ENCODE measurements around the gene GORASP2.

DNA sequence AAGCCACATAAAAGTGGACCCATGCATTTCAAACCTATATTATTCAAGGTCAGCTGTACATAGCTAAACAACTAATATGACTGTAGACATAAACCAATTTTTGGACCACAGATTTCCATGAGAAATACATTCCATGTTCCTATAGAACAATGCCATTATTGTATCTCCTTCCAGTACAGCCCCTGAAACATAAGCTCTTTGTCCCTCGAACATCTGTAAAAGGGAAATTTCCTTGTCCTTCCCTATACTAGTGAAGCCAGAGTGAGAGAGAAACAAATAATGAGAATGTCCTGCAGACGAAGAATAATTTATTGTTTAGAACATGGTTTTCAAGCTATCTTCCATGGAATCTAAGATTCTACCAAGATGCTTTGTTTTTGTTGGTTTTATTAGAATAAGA, 75.3 kb downstream of the GORASP2 start:
- TF ChIP-seq, protein P1, sequence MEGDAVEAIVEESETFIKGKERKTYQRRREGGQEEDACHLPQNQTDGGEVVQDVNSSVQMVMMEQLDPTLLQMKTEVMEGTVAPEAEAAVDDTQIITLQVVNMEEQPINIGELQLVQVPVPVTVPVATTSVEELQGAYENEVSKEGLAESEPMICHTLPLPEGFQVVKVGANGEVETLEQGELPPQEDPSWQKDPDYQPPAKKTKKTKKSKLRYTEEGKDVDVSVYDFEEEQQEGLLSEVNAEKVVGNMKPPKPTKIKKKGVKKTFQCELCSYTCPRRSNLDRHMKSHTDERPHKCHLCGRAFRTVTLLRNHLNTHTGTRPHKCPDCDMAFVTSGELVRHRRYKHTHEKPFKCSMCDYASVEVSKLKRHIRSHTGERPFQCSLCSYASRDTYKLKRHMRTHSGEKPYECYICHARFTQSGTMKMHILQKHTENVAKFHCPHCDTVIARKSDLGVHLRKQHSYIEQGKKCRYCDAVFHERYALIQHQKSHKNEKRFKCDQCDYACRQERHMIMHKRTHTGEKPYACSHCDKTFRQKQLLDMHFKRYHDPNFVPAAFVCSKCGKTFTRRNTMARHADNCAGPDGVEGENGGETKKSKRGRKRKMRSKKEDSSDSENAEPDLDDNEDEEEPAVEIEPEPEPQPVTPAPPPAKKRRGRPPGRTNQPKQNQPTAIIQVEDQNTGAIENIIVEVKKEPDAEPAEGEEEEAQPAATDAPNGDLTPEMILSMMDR (conservative IDR thresholded peaks at IDR 0.05; ENCODE audit: low read depth in 2 of 2): no peak
- no peak for TF ChIP-seq POLR2AphosphoS5 (IDR thresholded peaks at IDR 0.05; ENCODE audit: low read depth)
- no peak for TF ChIP-seq EZH2 (IDR thresholded peaks at IDR 0.05; ENCODE audit: low read depth, unreplicated experiment)
- no peak for TF ChIP-seq EZH2phosphoT487 (IDR thresholded peaks at IDR 0.05; ENCODE audit: unreplicated experiment)
- TF ChIP-seq, protein P2, sequence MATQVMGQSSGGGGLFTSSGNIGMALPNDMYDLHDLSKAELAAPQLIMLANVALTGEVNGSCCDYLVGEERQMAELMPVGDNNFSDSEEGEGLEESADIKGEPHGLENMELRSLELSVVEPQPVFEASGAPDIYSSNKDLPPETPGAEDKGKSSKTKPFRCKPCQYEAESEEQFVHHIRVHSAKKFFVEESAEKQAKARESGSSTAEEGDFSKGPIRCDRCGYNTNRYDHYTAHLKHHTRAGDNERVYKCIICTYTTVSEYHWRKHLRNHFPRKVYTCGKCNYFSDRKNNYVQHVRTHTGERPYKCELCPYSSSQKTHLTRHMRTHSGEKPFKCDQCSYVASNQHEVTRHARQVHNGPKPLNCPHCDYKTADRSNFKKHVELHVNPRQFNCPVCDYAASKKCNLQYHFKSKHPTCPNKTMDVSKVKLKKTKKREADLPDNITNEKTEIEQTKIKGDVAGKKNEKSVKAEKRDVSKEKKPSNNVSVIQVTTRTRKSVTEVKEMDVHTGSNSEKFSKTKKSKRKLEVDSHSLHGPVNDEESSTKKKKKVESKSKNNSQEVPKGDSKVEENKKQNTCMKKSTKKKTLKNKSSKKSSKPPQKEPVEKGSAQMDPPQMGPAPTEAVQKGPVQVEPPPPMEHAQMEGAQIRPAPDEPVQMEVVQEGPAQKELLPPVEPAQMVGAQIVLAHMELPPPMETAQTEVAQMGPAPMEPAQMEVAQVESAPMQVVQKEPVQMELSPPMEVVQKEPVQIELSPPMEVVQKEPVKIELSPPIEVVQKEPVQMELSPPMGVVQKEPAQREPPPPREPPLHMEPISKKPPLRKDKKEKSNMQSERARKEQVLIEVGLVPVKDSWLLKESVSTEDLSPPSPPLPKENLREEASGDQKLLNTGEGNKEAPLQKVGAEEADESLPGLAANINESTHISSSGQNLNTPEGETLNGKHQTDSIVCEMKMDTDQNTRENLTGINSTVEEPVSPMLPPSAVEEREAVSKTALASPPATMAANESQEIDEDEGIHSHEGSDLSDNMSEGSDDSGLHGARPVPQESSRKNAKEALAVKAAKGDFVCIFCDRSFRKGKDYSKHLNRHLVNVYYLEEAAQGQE (IDR thresholded peaks at IDR 0.05; ENCODE audit: unreplicated experiment): no peak
- no peak for TF ChIP-seq STAT1 (IDR thresholded peaks at IDR 0.05; ENCODE audit: unreplicated experiment)
- TF ChIP-seq JUNB (IDR thresholded peaks at IDR 0.05; ENCODE audit: unreplicated experiment): no peak
- no peak for TF ChIP-seq NANOG (IDR thresholded peaks at IDR 0.05; ENCODE audit: borderline replicate concordance)
- no peak for TF ChIP-seq CREB1 (CRISPR knock-in tag; IDR thresholded peaks at IDR 0.05; ENCODE audit: low read depth)
- no peak for TF ChIP-seq ZNF114 (CRISPR knock-in tag; IDR thresholded peaks at IDR 0.05)
- TF ChIP-seq, protein P3, sequence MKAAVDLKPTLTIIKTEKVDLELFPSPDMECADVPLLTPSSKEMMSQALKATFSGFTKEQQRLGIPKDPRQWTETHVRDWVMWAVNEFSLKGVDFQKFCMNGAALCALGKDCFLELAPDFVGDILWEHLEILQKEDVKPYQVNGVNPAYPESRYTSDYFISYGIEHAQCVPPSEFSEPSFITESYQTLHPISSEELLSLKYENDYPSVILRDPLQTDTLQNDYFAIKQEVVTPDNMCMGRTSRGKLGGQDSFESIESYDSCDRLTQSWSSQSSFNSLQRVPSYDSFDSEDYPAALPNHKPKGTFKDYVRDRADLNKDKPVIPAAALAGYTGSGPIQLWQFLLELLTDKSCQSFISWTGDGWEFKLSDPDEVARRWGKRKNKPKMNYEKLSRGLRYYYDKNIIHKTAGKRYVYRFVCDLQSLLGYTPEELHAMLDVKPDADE (IDR thresholded peaks at IDR 0.05): no peak
- TF ChIP-seq, protein P4, sequence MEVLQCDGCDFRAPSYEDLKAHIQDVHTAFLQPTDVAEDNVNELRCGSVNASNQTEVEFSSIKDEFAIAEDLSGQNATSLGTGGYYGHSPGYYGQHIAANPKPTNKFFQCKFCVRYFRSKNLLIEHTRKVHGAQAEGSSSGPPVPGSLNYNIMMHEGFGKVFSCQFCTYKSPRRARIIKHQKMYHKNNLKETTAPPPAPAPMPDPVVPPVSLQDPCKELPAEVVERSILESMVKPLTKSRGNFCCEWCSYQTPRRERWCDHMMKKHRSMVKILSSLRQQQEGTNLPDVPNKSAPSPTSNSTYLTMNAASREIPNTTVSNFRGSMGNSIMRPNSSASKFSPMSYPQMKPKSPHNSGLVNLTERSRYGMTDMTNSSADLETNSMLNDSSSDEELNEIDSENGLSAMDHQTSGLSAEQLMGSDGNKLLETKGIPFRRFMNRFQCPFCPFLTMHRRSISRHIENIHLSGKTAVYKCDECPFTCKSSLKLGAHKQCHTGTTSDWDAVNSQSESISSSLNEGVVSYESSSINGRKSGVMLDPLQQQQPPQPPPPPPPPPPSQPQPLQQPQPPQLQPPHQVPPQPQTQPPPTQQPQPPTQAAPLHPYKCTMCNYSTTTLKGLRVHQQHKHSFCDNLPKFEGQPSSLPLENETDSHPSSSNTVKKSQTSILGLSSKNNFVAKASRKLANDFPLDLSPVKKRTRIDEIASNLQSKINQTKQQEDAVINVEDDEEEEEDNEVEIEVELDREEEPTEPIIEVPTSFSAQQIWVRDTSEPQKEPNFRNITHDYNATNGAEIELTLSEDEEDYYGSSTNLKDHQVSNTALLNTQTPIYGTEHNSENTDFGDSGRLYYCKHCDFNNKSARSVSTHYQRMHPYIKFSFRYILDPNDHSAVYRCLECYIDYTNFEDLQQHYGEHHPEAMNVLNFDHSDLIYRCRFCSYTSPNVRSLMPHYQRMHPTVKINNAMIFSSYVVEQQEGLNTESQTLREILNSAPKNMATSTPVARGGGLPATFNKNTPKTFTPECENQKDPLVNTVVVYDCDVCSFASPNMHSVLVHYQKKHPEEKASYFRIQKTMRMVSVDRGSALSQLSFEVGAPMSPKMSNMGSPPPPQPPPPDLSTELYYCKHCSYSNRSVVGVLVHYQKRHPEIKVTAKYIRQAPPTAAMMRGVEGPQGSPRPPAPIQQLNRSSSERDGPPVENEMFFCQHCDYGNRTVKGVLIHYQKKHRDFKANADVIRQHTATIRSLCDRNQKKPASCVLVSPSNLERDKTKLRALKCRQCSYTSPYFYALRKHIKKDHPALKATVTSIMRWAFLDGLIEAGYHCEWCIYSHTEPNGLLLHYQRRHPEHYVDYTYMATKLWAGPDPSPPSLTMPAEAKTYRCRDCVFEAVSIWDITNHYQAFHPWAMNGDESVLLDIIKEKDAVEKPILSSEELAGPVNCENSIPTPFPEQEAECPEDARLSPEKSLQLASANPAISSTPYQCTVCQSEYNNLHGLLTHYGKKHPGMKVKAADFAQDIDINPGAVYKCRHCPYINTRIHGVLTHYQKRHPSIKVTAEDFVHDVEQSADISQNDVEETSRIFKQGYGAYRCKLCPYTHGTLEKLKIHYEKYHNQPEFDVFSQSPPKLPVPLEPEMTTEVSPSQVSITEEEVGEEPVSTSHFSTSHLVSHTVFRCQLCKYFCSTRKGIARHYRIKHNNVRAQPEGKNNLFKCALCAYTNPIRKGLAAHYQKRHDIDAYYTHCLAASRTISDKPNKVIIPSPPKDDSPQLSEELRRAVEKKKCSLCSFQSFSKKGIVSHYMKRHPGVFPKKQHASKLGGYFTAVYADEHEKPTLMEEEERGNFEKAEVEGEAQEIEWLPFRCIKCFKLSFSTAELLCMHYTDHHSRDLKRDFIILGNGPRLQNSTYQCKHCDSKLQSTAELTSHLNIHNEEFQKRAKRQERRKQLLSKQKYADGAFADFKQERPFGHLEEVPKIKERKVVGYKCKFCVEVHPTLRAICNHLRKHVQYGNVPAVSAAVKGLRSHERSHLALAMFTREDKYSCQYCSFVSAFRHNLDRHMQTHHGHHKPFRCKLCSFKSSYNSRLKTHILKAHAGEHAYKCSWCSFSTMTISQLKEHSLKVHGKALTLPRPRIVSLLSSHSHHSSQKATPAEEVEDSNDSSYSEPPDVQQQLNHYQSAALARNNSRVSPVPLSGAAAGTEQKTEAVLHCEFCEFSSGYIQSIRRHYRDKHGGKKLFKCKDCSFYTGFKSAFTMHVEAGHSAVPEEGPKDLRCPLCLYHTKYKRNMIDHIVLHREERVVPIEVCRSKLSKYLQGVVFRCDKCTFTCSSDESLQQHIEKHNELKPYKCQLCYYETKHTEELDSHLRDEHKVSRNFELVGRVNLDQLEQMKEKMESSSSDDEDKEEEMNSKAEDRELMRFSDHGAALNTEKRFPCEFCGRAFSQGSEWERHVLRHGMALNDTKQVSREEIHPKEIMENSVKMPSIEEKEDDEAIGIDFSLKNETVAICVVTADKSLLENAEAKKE (CRISPR knock-in tag; IDR thresholded peaks at IDR 0.05): no peak
- no peak for TF ChIP-seq ZNF331 (CRISPR knock-in tag; IDR thresholded peaks at IDR 0.05; ENCODE audit: low read depth)
